Measurements from ENCODE around the gene ATP6V1G2.

GRCh38 chr6:31582230-31582643 is 35.8 kb upstream of the ATP6V1G2 start, which contains the start of gene LTB:
- TF ChIP-seq CTCF (IDR thresholded peaks at IDR 0.05) (no peak), POLR2A (IDR thresholded peaks at IDR 0.05) (no peak)

Measured in adrenal gland (tissue), 5 donors.